HEK293T (cell line): ENCODE measurements around the gene SELP.

Experiments used
- BHLHE40 ChIP-seq: fragments of 450-650 bp; IDR thresholded peaks from 2 replicates; pipeline ENCODE4 v1.6.1; 2016; ENCODE audit warnings: mild to moderate bottlenecking, moderate library complexity, borderline replicate concordance
- FOXM1 ChIP-seq: fragments of 450-650 bp; IDR thresholded peaks from 2 replicates; pipeline ENCODE4 v1.6.1; 2017; ENCODE audit warnings: mild to moderate bottlenecking, borderline replicate concordance
- LEF1 ChIP-seq: fragments of 450-650 bp; IDR thresholded peaks from 2 replicates; pipeline ENCODE4 v1.6.1; 2017; ENCODE audit warnings: mild to moderate bottlenecking, borderline replicate concordance

GRCh38 chr1:169550294-169550693 lies 79.6 kb downstream of the SELP start:
- no peak for TF ChIP-seq LEF1
- TF ChIP-seq FOXM1, result no peak
- no peak for TF ChIP-seq BHLHE40
